GM12892 (cell line): ENCODE results near the gene AHRR.

ENCODE experiments used
- DNase-seq: peaks from one replicate; pipeline ENCODE4 v3.0.0; 2011; ENCODE audit not compliant: insufficient read length
- FAIRE-seq: peaks from 2 replicates; lab custom pipeline; 2011; peaks lifted over from hg19 to GRCh38; lab: Jason Lieb, UNC
- POLR2A ChIP-seq: IDR thresholded peaks from 2 replicates; pipeline ENCODE4 v1.6.1; 2011; ENCODE audit warnings: low read depth, low read length, control low read depth
- POLR2AphosphoS5 ChIP-seq: IDR thresholded peaks from 2 replicates; pipeline ENCODE4 v1.6.1; 2011; ENCODE audit warnings: low read depth, low read length, control low read depth
- TAF1 ChIP-seq: IDR thresholded peaks from 2 replicates; pipeline ENCODE4 v1.6.1; 2011; ENCODE audit warnings: low read depth, mild to moderate bottlenecking, control low read depth, low read length, borderline replicate concordance

Gene AHRR

GRCh38 chr5:431001-431710 is 109.6 kb downstream of the AHRR start:
- FAIRE-seq: peak; percentile 53
- TF ChIP-seq TAF1: no peak
- peak; percentile 29; the same call in 1 of the 2 replicates for TF ChIP-seq POLR2AphosphoS5
- peak; percentile 42; the same call in 1 of the 2 replicates for TF ChIP-seq POLR2A
- peak; percentile 82 for DNase-seq

- DNase-seq (no peak), FAIRE-seq (no peak)
- TF ChIP-seq POLR2A (no peak), TAF1 (no peak), POLR2AphosphoS5 (no peak)
Observed at GRCh38 chr5:431711-432050, 110.2 kb downstream of the AHRR start.

GRCh38 chr5:432201-432927 is 110.8 kb downstream of the AHRR start:
- TF ChIP-seq TAF1: no peak
- no peak for TF ChIP-seq POLR2AphosphoS5
- TF ChIP-seq POLR2A: peak; percentile 8; the same call in 1 of the 2 replicates
- DNase-seq: no peak
- no peak for FAIRE-seq

GRCh38 chr5:432928-433791 is 111.6 kb downstream of the AHRR start:
- TF ChIP-seq POLR2AphosphoS5: peak; percentile 22; the same call in 1 of the 2 replicates
- TF ChIP-seq POLR2A: no peak
- TF ChIP-seq TAF1: no peak
- DNase-seq: no peak
- FAIRE-seq: no peak

- FAIRE-seq (no peak), DNase-seq (no peak)
- TF ChIP-seq POLR2AphosphoS5 (no peak), TAF1 (no peak), POLR2A (no peak)
Observed at GRCh38 chr5:433836-434235, 112.3 kb downstream of the AHRR start.

- DNase-seq (no peak), FAIRE-seq (no peak)
- no peak for TF ChIP-seq POLR2A
- peak; percentile 27 for TF ChIP-seq POLR2AphosphoS5
Observed at GRCh38 chr5:434443-435146, 113.1 kb downstream of the AHRR start.

- TF ChIP-seq POLR2A (no peak), TAF1 (no peak), POLR2AphosphoS5 (no peak)
- FAIRE-seq: no peak
- no peak for DNase-seq
Observed at GRCh38 chr5:435156-435790, 113.8 kb downstream of the AHRR start.

- TF ChIP-seq TAF1 (no peak), POLR2A (peak; percentile 54; the same call in 1 of the 2 replicates), POLR2AphosphoS5 (peak; percentile 83)
- DNase-seq: no peak
- no peak for FAIRE-seq
Observed at GRCh38 chr5:435961-436640, 114.6 kb downstream of the AHRR start.

- DNase-seq: no peak
- TF ChIP-seq TAF1 (no peak), POLR2AphosphoS5 (no peak), POLR2A (no peak; the same call in 1 of the 2 replicates)
- no peak for FAIRE-seq
Observed at GRCh38 chr5:436641-436975, 115.1 kb downstream of the AHRR start.

GRCh38 chr5:437281-437771 is 115.8 kb downstream of the AHRR start:
- DNase-seq: no peak
- no peak for TF ChIP-seq TAF1
- peak; percentile 66 for TF ChIP-seq POLR2AphosphoS5
- peak; percentile 36; the same call in 1 of the 2 replicates for TF ChIP-seq POLR2A
- FAIRE-seq: no peak

GRCh38 chr5:438481-438981 is 117.0 kb downstream of the AHRR start:
- TF ChIP-seq TAF1: no peak
- peak; percentile 31; the same call in 1 of the 2 replicates for TF ChIP-seq POLR2AphosphoS5
- FAIRE-seq (no peak), DNase-seq (no peak)
